GF-D8 (cell line): ENCODE results near the gene HERC5.
"Not testable (repeated sequence)": the region's sequence is repeated elsewhere in the genome, so short reads cannot be mapped to it uniquely, and the experiment has no call there.

ENCODE experiments used
- DNase-seq: peaks from one replicate; lab custom pipeline; 2025; lab: John Stamatoyannopoulos, UW

HERC5 gene

GRCh38 chr4:88448211-88448765 is 8.6 kb upstream of the HERC5 start:
- not testable (repeated sequence) for DNase-seq

- DNase-seq = no peak
Measured at GRCh38 chr4:88448889-88449288, 8.0 kb upstream of the HERC5 start.

GRCh38 chr4:88449290-88449689 is 7.6 kb upstream of the HERC5 start:
- DNase-seq = no peak

GRCh38 chr4:88451205-88451604 is 5.7 kb upstream of the HERC5 start:
- no peak for DNase-seq

GRCh38 chr4:88452912-88453311 is 4.0 kb upstream of the HERC5 start:
- DNase-seq = no peak

GRCh38 chr4:88457307-88458103 is 586 bp downstream of the HERC5 start:
- no peak for DNase-seq

GRCh38 chr4:88458104-88458740 is 1.3 kb downstream of the HERC5 start:
- peak; percentile 69 for DNase-seq

- no peak for DNase-seq
Measured at GRCh38 chr4:88465653-88466192, 8.8 kb downstream of the HERC5 start.

- DNase-seq = no peak
Measured at GRCh38 chr4:88467392-88467791, 10.5 kb downstream of the HERC5 start.

GRCh38 chr4:88477229-88477860 is 20.4 kb downstream of the HERC5 start:
- no peak for DNase-seq

- DNase-seq = no peak
Measured at GRCh38 chr4:88478247-88478646, 21.3 kb downstream of the HERC5 start.

- no peak for DNase-seq
Measured at GRCh38 chr4:88481537-88481936, 24.6 kb downstream of the HERC5 start.

GRCh38 chr4:88489100-88489761 is 32.3 kb downstream of the HERC5 start:
- no peak for DNase-seq

- DNase-seq = no peak
Measured at GRCh38 chr4:88497859-88498409, 41.0 kb downstream of the HERC5 start.

- DNase-seq = no peak
Measured at GRCh38 chr4:88503344-88503743, 46.4 kb downstream of the HERC5 start.

- DNase-seq = no peak
Measured at GRCh38 chr4:88511236-88511635, 54.3 kb downstream of the HERC5 start.

GRCh38 chr4:88514557-88515511 is 57.9 kb downstream of the HERC5 start:
- DNase-seq = no peak

GRCh38 chr4:88516746-88517145 is 59.8 kb downstream of the HERC5 start:
- DNase-seq = no peak

GRCh38 chr4:88517825-88518224 is 60.9 kb downstream of the HERC5 start:
- DNase-seq = no peak

- no peak for DNase-seq
Measured at GRCh38 chr4:88518911-88519310, 62.0 kb downstream of the HERC5 start.
